CMK (cell line): ENCODE data around the gene TPM1.

Experiments used
- DNase-seq: peaks from one replicate; pipeline ENCODE4 v3.0.0-alpha.2; 2010; ENCODE audit warnings: low read depth

Gene TPM1

GRCh38 chr15:63041402-63041973, 1.1 kb upstream of the TPM1 start:
- DNase-seq, result no peak

GRCh38 chr15:63042877-63043334, 359 bp downstream of the TPM1 start:
- DNase-seq, result no peak

- DNase-seq, result no peak
Measured at GRCh38 chr15:63043335-63044076, 959 bp downstream of the TPM1 start.

- no peak for DNase-seq
Measured at GRCh38 chr15:63044077-63044644, 1.6 kb downstream of the TPM1 start.

- DNase-seq, result no peak
Measured at GRCh38 chr15:63044645-63045464, 2.3 kb downstream of the TPM1 start.

- DNase-seq, result no peak
Measured at GRCh38 chr15:63045465-63045840, 2.9 kb downstream of the TPM1 start.

- DNase-seq, result no peak
Measured at GRCh38 chr15:63045879-63046278, 3.3 kb downstream of the TPM1 start.

GRCh38 chr15:63046917-63047760, 4.6 kb downstream of the TPM1 start:
- no peak for DNase-seq

- DNase-seq, result no peak
Measured at GRCh38 chr15:63047792-63048114, 5.2 kb downstream of the TPM1 start.

GRCh38 chr15:63048115-63048775, 5.7 kb downstream of the TPM1 start:
- DNase-seq, result peak; percentile 83

GRCh38 chr15:63048776-63049665, 6.5 kb downstream of the TPM1 start:
- DNase-seq, result no peak

GRCh38 chr15:63049783-63050371, 7.3 kb downstream of the TPM1 start:
- no peak for DNase-seq

- no peak for DNase-seq
Measured at GRCh38 chr15:63050731-63051155, 8.2 kb downstream of the TPM1 start.

- DNase-seq, result no peak
Measured at GRCh38 chr15:63051156-63052066, 8.9 kb downstream of the TPM1 start.

GRCh38 chr15:63052077-63052841, 9.7 kb downstream of the TPM1 start:
- DNase-seq, result no peak

- no peak for DNase-seq
Measured at GRCh38 chr15:63052961-63053698, 10.6 kb downstream of the TPM1 start.

- DNase-seq, result no peak
Measured at GRCh38 chr15:63054281-63054683, 11.7 kb downstream of the TPM1 start.
